Measurements from ENCODE around the gene BAD. TPM values are rescaled to one million over a fixed set of nuclear protein-coding genes. Genes with fewer than 3 reads are reported as not detected.

The BAD gene
- total and polyA plus RNA-seq, 2 of the 13 experiments (the other 11 are each of a cell fraction or from before 2014, with no cell fraction given): 17.9 to 28.5 TPM

DNA sequence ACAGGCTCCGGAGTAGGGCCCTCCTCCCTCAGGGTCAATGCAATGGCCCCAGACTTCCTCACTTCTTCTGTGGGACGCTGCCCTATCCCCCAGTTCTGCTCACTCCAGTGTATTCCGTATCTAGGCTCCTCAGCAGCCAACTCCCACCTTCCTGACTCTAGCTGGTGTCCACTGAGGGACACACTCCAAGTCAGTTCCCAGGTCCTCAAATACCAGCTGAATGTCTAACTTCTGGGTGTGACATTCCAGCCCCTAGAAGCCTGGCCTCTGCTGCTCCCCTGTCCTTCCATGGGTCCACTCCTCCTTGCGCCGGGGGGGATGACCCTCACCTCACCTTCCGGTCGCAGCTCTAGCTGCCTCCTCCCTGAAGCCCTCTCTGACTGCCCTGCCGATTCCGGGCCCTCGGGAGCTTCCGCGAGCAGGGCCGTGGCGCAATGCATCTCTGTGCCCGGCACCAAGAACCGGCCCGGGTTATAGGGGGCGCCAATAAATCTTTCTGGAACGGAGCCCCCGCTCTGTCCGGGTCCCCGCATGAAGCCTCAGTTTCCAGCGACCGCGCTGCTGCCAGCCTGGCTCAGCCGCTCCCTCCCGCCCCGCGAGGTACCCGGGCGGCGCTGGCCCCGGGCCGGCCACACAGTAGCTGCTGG, 15.4 kb downstream of the BAD start (continued):
- TF ChIP-seq, protein P1, sequence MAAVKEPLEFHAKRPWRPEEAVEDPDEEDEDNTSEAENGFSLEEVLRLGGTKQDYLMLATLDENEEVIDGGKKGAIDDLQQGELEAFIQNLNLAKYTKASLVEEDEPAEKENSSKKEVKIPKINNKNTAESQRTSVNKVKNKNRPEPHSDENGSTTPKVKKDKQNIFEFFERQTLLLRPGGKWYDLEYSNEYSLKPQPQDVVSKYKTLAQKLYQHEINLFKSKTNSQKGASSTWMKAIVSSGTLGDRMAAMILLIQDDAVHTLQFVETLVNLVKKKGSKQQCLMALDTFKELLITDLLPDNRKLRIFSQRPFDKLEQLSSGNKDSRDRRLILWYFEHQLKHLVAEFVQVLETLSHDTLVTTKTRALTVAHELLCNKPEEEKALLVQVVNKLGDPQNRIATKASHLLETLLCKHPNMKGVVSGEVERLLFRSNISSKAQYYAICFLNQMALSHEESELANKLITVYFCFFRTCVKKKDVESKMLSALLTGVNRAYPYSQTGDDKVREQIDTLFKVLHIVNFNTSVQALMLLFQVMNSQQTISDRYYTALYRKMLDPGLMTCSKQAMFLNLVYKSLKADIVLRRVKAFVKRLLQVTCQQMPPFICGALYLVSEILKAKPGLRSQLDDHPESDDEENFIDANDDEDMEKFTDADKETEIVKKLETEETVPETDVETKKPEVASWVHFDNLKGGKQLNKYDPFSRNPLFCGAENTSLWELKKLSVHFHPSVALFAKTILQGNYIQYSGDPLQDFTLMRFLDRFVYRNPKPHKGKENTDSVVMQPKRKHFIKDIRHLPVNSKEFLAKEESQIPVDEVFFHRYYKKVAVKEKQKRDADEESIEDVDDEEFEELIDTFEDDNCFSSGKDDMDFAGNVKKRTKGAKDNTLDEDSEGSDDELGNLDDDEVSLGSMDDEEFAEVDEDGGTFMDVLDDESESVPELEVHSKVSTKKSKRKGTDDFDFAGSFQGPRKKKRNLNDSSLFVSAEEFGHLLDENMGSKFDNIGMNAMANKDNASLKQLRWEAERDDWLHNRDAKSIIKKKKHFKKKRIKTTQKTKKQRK (IDR thresholded peaks at IDR 0.05; ENCODE audit: low read length): no peak
- no peak for TF ChIP-seq ZBTB8A (CRISPR knock-in tag; IDR thresholded peaks at IDR 0.05; ENCODE audit: borderline replicate concordance, low read depth)
- TF ChIP-seq AGO1 (IDR thresholded peaks at IDR 0.05; ENCODE audit: low read depth, low read length, poor library complexity, severe bottlenecking): no peak
- TF ChIP-seq, protein P2, sequence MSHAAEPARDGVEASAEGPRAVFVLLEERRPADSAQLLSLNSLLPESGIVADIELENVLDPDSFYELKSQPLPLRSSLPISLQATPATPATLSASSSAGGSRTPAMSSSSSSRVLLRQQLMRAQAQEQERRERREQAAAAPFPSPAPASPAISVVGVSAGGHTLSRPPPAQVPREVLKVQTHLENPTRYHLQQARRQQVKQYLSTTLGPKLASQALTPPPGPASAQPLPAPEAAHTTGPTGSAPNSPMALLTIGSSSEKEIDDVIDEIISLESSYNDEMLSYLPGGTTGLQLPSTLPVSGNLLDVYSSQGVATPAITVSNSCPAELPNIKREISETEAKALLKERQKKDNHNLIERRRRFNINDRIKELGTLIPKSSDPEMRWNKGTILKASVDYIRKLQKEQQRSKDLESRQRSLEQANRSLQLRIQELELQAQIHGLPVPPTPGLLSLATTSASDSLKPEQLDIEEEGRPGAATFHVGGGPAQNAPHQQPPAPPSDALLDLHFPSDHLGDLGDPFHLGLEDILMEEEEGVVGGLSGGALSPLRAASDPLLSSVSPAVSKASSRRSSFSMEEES (CRISPR knock-in tag; IDR thresholded peaks at IDR 0.05): no peak
- TF ChIP-seq ZNF274 (CRISPR knock-in tag; IDR thresholded peaks at IDR 0.05): no peak
- no peak for TF ChIP-seq MEIS2 (CRISPR knock-in tag; IDR thresholded peaks at IDR 0.05)
- no peak; the same call in 1 of the 2 replicates for TF ChIP-seq ARID2 (CRISPR knock-in tag; IDR thresholded peaks at IDR 0.05; ENCODE audit: borderline replicate concordance)
- TF ChIP-seq KLF13 (CRISPR knock-in tag; IDR thresholded peaks at IDR 0.05): no peak
- TF ChIP-seq ZNF253 (CRISPR knock-in tag; IDR thresholded peaks at IDR 0.05; ENCODE audit: borderline replicate concordance): no peak
- TF ChIP-seq, protein P3, sequence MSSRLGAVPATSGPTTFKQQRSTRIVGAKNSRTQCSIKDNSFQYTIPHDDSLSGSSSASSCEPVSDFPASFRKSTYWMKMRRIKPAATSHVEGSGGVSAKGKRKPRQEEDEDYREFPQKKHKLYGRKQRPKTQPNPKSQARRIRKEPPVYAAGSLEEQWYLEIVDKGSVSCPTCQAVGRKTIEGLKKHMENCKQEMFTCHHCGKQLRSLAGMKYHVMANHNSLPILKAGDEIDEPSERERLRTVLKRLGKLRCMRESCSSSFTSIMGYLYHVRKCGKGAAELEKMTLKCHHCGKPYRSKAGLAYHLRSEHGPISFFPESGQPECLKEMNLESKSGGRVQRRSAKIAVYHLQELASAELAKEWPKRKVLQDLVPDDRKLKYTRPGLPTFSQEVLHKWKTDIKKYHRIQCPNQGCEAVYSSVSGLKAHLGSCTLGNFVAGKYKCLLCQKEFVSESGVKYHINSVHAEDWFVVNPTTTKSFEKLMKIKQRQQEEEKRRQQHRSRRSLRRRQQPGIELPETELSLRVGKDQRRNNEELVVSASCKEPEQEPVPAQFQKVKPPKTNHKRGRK (CRISPR knock-in tag; IDR thresholded peaks at IDR 0.05): no peak
- TF ChIP-seq, protein P4, sequence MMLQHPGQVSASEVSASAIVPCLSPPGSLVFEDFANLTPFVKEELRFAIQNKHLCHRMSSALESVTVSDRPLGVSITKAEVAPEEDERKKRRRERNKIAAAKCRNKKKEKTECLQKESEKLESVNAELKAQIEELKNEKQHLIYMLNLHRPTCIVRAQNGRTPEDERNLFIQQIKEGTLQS (CRISPR knock-in tag; IDR thresholded peaks at IDR 0.05): no peak
- no peak for TF ChIP-seq ZNF44 (CRISPR knock-in tag; IDR thresholded peaks at IDR 0.05)
- no peak for TF ChIP-seq NCOA2 (CRISPR knock-in tag; IDR thresholded peaks at IDR 0.05)
- no peak for TF ChIP-seq RFXANK (CRISPR knock-in tag; IDR thresholded peaks at IDR 0.05)
- no peak for TF ChIP-seq RBAK (CRISPR knock-in tag; IDR thresholded peaks at IDR 0.05)
- TF ChIP-seq, protein P5, sequence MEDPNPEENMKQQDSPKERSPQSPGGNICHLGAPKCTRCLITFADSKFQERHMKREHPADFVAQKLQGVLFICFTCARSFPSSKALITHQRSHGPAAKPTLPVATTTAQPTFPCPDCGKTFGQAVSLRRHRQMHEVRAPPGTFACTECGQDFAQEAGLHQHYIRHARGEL (CRISPR knock-in tag; IDR thresholded peaks at IDR 0.05): no peak
- TF ChIP-seq JUN (CRISPR knock-in tag; IDR thresholded peaks at IDR 0.05): no peak
- TF ChIP-seq ZNF652 (CRISPR knock-in tag; IDR thresholded peaks at IDR 0.05; ENCODE audit: borderline replicate concordance, low read depth): no peak
- no peak for TF ChIP-seq RBFOX2 (IDR thresholded peaks at IDR 0.05; ENCODE audit: low read depth, low read length)
- TF ChIP-seq, protein P6, sequence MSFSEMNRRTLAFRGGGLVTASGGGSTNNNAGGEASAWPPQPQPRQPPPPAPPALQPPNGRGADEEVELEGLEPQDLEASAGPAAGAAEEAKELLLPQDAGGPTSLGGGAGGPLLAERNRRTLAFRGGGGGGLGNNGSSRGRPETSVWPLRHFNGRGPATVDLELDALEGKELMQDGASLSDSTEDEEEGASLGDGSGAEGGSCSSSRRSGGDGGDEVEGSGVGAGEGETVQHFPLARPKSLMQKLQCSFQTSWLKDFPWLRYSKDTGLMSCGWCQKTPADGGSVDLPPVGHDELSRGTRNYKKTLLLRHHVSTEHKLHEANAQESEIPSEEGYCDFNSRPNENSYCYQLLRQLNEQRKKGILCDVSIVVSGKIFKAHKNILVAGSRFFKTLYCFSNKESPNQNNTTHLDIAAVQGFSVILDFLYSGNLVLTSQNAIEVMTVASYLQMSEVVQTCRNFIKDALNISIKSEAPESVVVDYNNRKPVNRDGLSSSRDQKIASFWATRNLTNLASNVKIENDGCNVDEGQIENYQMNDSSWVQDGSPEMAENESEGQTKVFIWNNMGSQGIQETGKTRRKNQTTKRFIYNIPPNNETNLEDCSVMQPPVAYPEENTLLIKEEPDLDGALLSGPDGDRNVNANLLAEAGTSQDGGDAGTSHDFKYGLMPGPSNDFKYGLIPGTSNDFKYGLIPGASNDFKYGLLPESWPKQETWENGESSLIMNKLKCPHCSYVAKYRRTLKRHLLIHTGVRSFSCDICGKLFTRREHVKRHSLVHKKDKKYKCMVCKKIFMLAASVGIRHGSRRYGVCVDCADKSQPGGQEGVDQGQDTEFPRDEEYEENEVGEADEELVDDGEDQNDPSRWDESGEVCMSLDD (CRISPR knock-in tag; IDR thresholded peaks at IDR 0.05; ENCODE audit: borderline replicate concordance): no peak
- no peak for TF ChIP-seq NFYC (CRISPR knock-in tag; IDR thresholded peaks at IDR 0.05)
